ENCODE results near the gene GPR141. TPM values are rescaled to one million over a fixed set of nuclear protein-coding genes. Genes with fewer than 3 reads are reported as not detected.
A peak's percentile ranks its signal among the peaks of the same experiment; 100 is the strongest.

Gene GPR141
- total RNA-seq, 1 donor from 2014 or later: not detected

DNA sequence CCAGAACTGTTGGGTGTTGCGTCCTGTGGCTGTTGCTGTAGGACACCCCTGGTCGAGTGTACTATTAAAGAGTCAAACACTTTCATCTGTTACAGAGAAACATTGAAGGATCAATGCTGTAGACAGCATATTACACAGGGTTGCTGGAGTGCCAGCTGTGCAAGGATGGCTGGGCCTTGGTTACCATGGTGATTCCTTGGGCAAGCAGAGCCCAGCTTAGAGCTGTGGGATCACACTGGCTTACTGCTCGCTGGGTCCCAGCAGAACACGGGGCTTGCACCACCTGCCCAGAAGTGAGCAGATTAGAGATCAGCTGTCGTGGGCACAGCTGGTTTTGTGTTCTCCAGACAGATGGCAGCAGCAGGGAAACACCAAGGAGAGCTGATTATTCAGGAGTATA lies 76.0 kb downstream of the GPR141 start:
- Mint-ChIP-seq H3K27me3 (ENCODE audit: unreplicated experiment) (peaks cover 19% of the 10 kb centered on the region), H3K36me3 (ENCODE audit: unreplicated experiment) (peaks cover 5% of the 10 kb centered on the region), H3K9me3 (ENCODE audit: unreplicated experiment) (peaks cover 18% of the 10 kb centered on the region), H3K27ac (ENCODE audit: unreplicated experiment) (peak overlapping the region; percentile 99), H3K4me1 (ENCODE audit: low read depth, unreplicated experiment) (peaks cover 32% of the 10 kb centered on the region), H3K4me3 (ENCODE audit: unreplicated experiment) (peak overlapping the region; percentile 76)
- peak; percentile 82 for DNase-seq
- TF ChIP-seq, protein P1, sequence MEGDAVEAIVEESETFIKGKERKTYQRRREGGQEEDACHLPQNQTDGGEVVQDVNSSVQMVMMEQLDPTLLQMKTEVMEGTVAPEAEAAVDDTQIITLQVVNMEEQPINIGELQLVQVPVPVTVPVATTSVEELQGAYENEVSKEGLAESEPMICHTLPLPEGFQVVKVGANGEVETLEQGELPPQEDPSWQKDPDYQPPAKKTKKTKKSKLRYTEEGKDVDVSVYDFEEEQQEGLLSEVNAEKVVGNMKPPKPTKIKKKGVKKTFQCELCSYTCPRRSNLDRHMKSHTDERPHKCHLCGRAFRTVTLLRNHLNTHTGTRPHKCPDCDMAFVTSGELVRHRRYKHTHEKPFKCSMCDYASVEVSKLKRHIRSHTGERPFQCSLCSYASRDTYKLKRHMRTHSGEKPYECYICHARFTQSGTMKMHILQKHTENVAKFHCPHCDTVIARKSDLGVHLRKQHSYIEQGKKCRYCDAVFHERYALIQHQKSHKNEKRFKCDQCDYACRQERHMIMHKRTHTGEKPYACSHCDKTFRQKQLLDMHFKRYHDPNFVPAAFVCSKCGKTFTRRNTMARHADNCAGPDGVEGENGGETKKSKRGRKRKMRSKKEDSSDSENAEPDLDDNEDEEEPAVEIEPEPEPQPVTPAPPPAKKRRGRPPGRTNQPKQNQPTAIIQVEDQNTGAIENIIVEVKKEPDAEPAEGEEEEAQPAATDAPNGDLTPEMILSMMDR (IDR thresholded peaks at IDR 0.05; ENCODE audit: partially characterized antibody, unreplicated experiment): no peak

DNA sequence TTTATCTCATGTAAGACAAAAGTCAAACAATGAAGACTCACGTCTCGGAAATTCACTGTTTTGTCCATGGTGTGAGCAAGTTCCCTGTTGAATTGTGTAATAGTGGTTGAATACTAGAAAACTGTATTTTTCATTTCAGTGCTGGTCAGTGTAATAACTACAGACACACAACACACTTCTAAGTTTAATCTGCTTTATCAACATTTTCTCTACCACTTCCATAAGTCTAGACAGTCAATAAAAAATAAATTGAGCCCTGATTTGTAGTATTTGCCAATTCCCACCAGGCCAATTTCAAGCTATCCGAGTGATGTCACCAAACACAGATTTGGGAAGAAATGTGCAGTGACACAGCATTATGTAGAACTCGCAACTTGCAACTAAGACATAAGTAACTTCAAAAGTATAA lies 81.9 kb downstream of the GPR141 start:
- H3K36me3 Mint-ChIP-seq (ENCODE audit: unreplicated experiment): peaks cover 7% of the 10 kb centered on the region
- peaks cover 11% of the 10 kb centered on the region for H3K4me1 Mint-ChIP-seq (ENCODE audit: low read depth, unreplicated experiment)
- no peak overlapping the region for H3K27ac Mint-ChIP-seq (ENCODE audit: unreplicated experiment)
- H3K4me3 Mint-ChIP-seq (ENCODE audit: unreplicated experiment): no peak overlapping the region
- DNase-seq: no peak
- no peaks in the 10 kb centered on the region for H3K27me3 Mint-ChIP-seq (ENCODE audit: unreplicated experiment)
- TF ChIP-seq, protein P1 (IDR thresholded peaks at IDR 0.05; ENCODE audit: partially characterized antibody, unreplicated experiment): no peak
- no peaks in the 10 kb centered on the region for H3K9me3 Mint-ChIP-seq (ENCODE audit: unreplicated experiment)

DNA sequence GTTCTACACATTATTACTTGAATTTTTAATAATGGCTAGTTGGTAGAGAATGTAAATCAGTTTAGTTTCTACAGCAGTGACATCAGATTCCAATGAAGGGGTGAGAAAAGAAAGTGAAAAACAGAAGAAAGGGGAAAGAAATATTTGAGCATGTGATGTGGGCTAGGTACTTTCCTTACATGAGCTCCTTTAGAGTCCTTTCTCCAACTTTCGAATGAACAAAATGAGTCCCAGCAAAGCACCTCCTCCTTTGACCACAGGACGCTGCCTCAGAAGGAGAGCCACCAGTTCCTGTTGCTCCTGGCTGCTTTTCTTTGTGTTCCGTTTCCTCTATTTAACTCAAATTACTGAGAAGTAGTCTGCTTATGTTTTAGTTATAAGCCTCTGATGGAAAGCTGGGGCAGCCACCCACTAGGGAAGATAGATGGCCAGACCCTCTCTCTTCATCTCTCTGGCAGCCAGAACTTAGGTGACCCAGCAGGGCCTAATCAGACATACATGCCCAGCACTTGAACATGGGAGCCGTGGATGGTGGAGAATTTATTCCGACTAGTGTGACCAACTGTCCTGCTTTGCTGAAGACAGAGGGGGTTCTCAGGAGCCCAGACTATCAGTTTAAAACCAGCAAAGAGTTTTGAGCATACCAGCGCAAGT lies 82.4 kb downstream of the GPR141 start:
- TF ChIP-seq, protein P1 (IDR thresholded peaks at IDR 0.05; ENCODE audit: partially characterized antibody, unreplicated experiment): no peak
- Mint-ChIP-seq H3K9me3 (ENCODE audit: unreplicated experiment) (no peaks in the 10 kb centered on the region), H3K36me3 (ENCODE audit: unreplicated experiment) (peaks cover 9% of the 10 kb centered on the region), H3K27ac (ENCODE audit: unreplicated experiment) (no peak overlapping the region), H3K4me1 (ENCODE audit: low read depth, unreplicated experiment) (peaks cover 8% of the 10 kb centered on the region), H3K27me3 (ENCODE audit: unreplicated experiment) (no peaks in the 10 kb centered on the region), H3K4me3 (ENCODE audit: unreplicated experiment) (no peak overlapping the region)
- no peak for DNase-seq

DNA sequence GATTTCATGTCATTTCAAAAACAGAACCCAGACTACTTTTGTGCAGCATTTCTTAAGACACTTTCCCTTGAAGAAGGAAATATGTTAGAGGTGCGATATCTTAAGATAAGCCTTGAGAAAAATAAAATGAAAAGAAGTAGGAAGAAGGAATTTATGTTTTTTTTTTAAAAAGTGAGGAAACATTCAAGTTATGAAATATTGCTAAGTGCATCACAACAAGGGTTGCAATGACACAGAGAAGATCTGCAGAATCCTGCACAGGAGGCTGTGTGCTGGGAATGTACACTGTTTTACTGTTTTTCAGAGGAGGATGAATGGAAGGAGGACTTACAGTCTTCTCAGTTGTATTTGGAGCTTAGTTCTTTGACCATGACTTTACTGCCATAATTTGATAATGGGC lies 85.0 kb downstream of the GPR141 start:
- no peaks in the 10 kb centered on the region for H3K27me3 Mint-ChIP-seq (ENCODE audit: unreplicated experiment)
- peaks cover 2% of the 10 kb centered on the region for H3K4me1 Mint-ChIP-seq (ENCODE audit: low read depth, unreplicated experiment)

DNA sequence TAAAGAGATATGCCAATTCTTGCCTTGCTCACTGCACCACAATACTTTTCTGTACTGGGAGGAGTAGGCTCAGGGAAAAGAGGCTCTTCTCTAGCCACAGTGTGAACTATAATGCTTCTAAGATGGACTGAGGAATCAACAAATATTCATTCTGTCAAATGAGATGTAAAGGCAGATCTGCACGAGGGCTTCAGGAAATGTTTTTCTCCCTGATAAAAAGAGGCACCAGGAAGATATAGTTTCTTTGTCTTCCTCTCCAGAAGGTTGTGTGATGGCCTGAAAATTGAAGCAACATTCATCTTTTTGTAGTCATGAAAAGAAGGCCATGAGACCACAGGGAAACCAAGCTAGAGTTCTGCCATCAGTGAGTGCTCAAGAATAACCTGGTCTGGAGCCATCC lies 85.7 kb downstream of the GPR141 start:
- no peak for DNase-seq
- no peak overlapping the region for H3K27ac Mint-ChIP-seq (ENCODE audit: unreplicated experiment)
- H3K4me1 Mint-ChIP-seq (ENCODE audit: low read depth, unreplicated experiment): peaks cover 2% of the 10 kb centered on the region
- TF ChIP-seq, protein P1 (IDR thresholded peaks at IDR 0.05; ENCODE audit: partially characterized antibody, unreplicated experiment): no peak
- no peak overlapping the region for H3K4me3 Mint-ChIP-seq (ENCODE audit: unreplicated experiment)
- H3K9me3 Mint-ChIP-seq (ENCODE audit: unreplicated experiment): no peaks in the 10 kb centered on the region
- H3K27me3 Mint-ChIP-seq (ENCODE audit: unreplicated experiment): no peaks in the 10 kb centered on the region
- peaks cover 9% of the 10 kb centered on the region for H3K36me3 Mint-ChIP-seq (ENCODE audit: unreplicated experiment)

More for the DNA sequence above, 85.0 kb downstream of the GPR141 start:
- H3K9me3 Mint-ChIP-seq (ENCODE audit: unreplicated experiment): no peaks in the 10 kb centered on the region
- TF ChIP-seq, protein P1 (IDR thresholded peaks at IDR 0.05; ENCODE audit: partially characterized antibody, unreplicated experiment): no peak
- no peak overlapping the region for H3K4me3 Mint-ChIP-seq (ENCODE audit: unreplicated experiment)
- DNase-seq: no peak
- H3K36me3 Mint-ChIP-seq (ENCODE audit: unreplicated experiment): peaks cover 9% of the 10 kb centered on the region
- no peak overlapping the region for H3K27ac Mint-ChIP-seq (ENCODE audit: unreplicated experiment)
